K562 (cell line): ENCODE data around the gene APBB2. TPM values are rescaled to one million over a fixed set of nuclear protein-coding genes. Genes with fewer than 3 reads are reported as not detected.
"Not testable (repeated sequence)": the region's sequence is repeated elsewhere in the genome, so short reads cannot be mapped to it uniquely, and the experiment has no call there.

ENCODE experiments used
- ATAC-seq: fragments of 200-7000 bp; cut with Tn5 transposase; 3 replicates; pipeline ENCODE4 v1.9.1; 2020; ENCODE audit warnings: moderate library complexity
- BruUV-seq: library from RNA; stranded (reverse); fragments of 400-500 nt; replicated peaks from 2 replicates; lab custom pipeline; 2021; lab: Mats Ljungman, UMichigan
- CTCF ChIA-PET: fragments of 300-600 bp; formaldehyde crosslinking; extraction: SDS; loops from one replicate; lab custom pipeline; 2021; ENCODE audit warnings: low intra/inter-chr PET ratio; lab: Yijun Ruan, JAX
- POLR2A ChIA-PET: fragments of 300-600, 350-650 bp; sonication (Branson Sonifier 250); formaldehyde crosslinking; extraction: SDS; loops from one replicate; lab custom pipeline; 2021; ENCODE audit warnings: antibody characterized with exemption, inconsistent platforms; lab: Yijun Ruan, JAX
- DNase-seq, 4 experiments: peaks; one replicate each; pipeline versions ENCODE4 v3.0.0 to v3.0.0-alpha.2; 2011 to 2018; ENCODE audit warnings: low spot score in 3 of 4, mixed read lengths in 3 of 4; ENCODE audit errors: extremely low read depth in 1 of 4
- FAIRE-seq: peaks from 2 replicates; lab custom pipeline; 2011; peaks lifted over from hg19 to GRCh38; lab: Jason Lieb, UNC
- H2AFZ ChIP-seq: 2 replicates; pipeline ENCODE4 v1.6.0; 2011; ENCODE audit warnings: low read depth, low read length, control low read depth, inconsistent platforms
- H3K27ac ChIP-seq: fragments of 200-600 bp; 3 replicates; pipeline ENCODE4 v1.8.0; 2011; ENCODE audit warnings: low read depth, mild to moderate bottlenecking, control low read depth, inconsistent platforms, low read length, moderate library complexity, mixed read lengths; ENCODE audit errors: extremely low read depth
- H3K27me3 ChIP-seq, 2 experiments: fragments of 300-600 bp in 1 of 2; 2 replicates in 1 of 2; 3 replicates in 1 of 2; pipeline versions ENCODE4 v1.6.0 to v1.8.0; 2011; ENCODE audit warnings: inconsistent platforms in 2 of 2, low read length in 2 of 2, mild to moderate bottlenecking in 1 of 2, mixed read lengths in 1 of 2, moderate library complexity in 1 of 2; ENCODE audit not compliant: control insufficient read depth in 2 of 2, insufficient read depth in 2 of 2
- H3K36me3 ChIP-seq: fragments of 300-600 bp; 3 replicates; pipeline ENCODE4 v1.8.0; 2011; ENCODE audit warnings: mild to moderate bottlenecking, low read length, inconsistent platforms; ENCODE audit not compliant: control insufficient read depth, insufficient read depth
- H3K4me1 ChIP-seq, 2 experiments: fragments of 200-600 bp in 1 of 2; replicated peaks in 1 of 2; 2 replicates in 1 of 2; 3 replicates in 1 of 2; pipeline versions ENCODE4 v1.5.1 to v1.8.0; 2011; ENCODE audit warnings: inconsistent platforms in 2 of 2, low read length in 2 of 2, mild to moderate bottlenecking in 1 of 2, mixed read lengths in 1 of 2, moderate library complexity in 1 of 2; ENCODE audit not compliant: control insufficient read depth in 2 of 2, insufficient read depth in 2 of 2
- H3K4me2 ChIP-seq: 2 replicates; pipeline ENCODE4 v1.6.1; 2011; ENCODE audit warnings: low read length, control low read depth, inconsistent platforms, mixed read lengths; ENCODE audit not compliant: insufficient read depth
- H3K4me3 ChIP-seq: fragments of 200-600 bp; sonication (generic), shearing (Covaris generic); 2 replicates; pipeline ENCODE4 v1.5.1; 2016; ENCODE audit warnings: control low read depth, inconsistent platforms
- H3K79me2 ChIP-seq: fragments of 200-600 bp; 3 replicates; pipeline ENCODE4 v1.8.0; 2011; ENCODE audit warnings: low read length, inconsistent platforms; ENCODE audit not compliant: control insufficient read depth, insufficient read depth
- H3K9ac ChIP-seq, 2 experiments: 2 replicates each; pipeline versions ENCODE4 v1.6.0 to v1.6.1; 2011; ENCODE audit warnings: low read depth in 2 of 2, low read length in 2 of 2, control low read depth in 1 of 2, inconsistent platforms in 1 of 2, mild to moderate bottlenecking in 1 of 2, mixed read lengths in 1 of 2; ENCODE audit not compliant: insufficient read depth in 1 of 2
- H3K9me1 ChIP-seq: one replicate; pipeline ENCODE4 v1.6.0; 2011; ENCODE audit warnings: inconsistent platforms, mild to moderate bottlenecking, low read length, moderate library complexity; ENCODE audit not compliant: control insufficient read depth, insufficient read depth
- H3K9me3 ChIP-seq: replicated peaks from 2 replicates; pipeline ENCODE4 v1.5.1; 2011; ENCODE audit warnings: low read depth, low read length, inconsistent platforms; ENCODE audit not compliant: control insufficient read depth, insufficient read depth
- H4K20me1 ChIP-seq: replicated peaks from 2 replicates; pipeline ENCODE4 v1.6.1; 2011; ENCODE audit warnings: low read length, inconsistent platforms, mixed read lengths; ENCODE audit not compliant: control insufficient read depth, insufficient read depth
- ATF6 ChIP-seq: sonication (generic); formaldehyde crosslinking; IDR thresholded peaks from 2 replicates; pipeline ENCODE4 v1.4.0; 2020; ENCODE audit warnings: mild to moderate bottlenecking, missing genetic modification reagents
- CTCF ChIP-seq, 3 experiments: IDR thresholded peaks in 2 of 3; conservative IDR thresholded peaks in 1 of 3; 2 replicates each; pipeline ENCODE4 v1.5.1; 2011 to 2012; ENCODE audit warnings: low read length in 3 of 3, mild to moderate bottlenecking in 3 of 3, control low read depth in 2 of 3, improper control_type of control experiment in 1 of 3, inconsistent platforms in 1 of 3, low read depth in 1 of 3, mixed read lengths in 1 of 3, moderate library complexity in 1 of 3; ENCODE audit not compliant: insufficient read depth in 2 of 3
- CXXC5 ChIP-seq: fragments of 250-450 bp; sonication (Bioruptor Pico); IDR thresholded peaks from 2 replicates; pipeline ENCODE4 v1.8.0; 2022; ENCODE audit warnings: inconsistent platforms, mild to moderate bottlenecking, moderate library complexity
- HDAC2 ChIP-seq: fragments of 450-650 bp; IDR thresholded peaks from 2 replicates; pipeline ENCODE4 v1.6.1; 2016; ENCODE audit warnings: mild to moderate bottlenecking
- HDAC6 ChIP-seq: IDR thresholded peaks from 2 replicates; pipeline ENCODE4 v1.6.1; 2012; ENCODE audit warnings: low read depth, mild to moderate bottlenecking, control low read depth, inconsistent platforms, low read length, moderate library complexity
- KLF6 ChIP-seq: fragments of 250-450 bp; sonication (Bioruptor Pico); IDR thresholded peaks from 2 replicates; pipeline ENCODE4 v1.4.0; 2020; ENCODE audit warnings: mild to moderate bottlenecking, moderate library complexity, borderline replicate concordance
- TAL1 ChIP-seq: fragments of 450-650 bp; IDR thresholded peaks from 2 replicates; pipeline ENCODE4 v1.6.1; 2016; ENCODE audit warnings: mild to moderate bottlenecking
- ZBTB12 ChIP-seq: fragments of 250-450 bp; sonication (Bioruptor Pico); IDR thresholded peaks from 2 replicates; pipeline ENCODE4 v1.4.0; 2020
- ZNF449 ChIP-seq: fragments of 250-450 bp; sonication (Bioruptor Pico); IDR thresholded peaks from 2 replicates; pipeline ENCODE4 v1.8.0; 2022; ENCODE audit warnings: moderate library complexity, mild to moderate bottlenecking, inconsistent platforms
- WGBS: fragments of 100-300 bp; shearing (Covaris generic); methylation state at CpG from one replicate; pipeline ENCODE4 v1.1.6; 2016; ENCODE audit warnings: low coverage, mixed read lengths; ENCODE audit not compliant: insufficient coverage; ENCODE audit errors: missing lambda C conversion rate; 5-methylcytosine and 5-hydroxymethylcytosine counted together
- in situ Hi-C: fragments of 300-500 bp; cut with MboI; formaldehyde crosslinking; loops from 4 replicates; pipeline ENCODE4 v1.15.0; 2018; ENCODE audit warnings: inconsistent platforms, mixed read lengths
- intact Hi-C: fragments of 100-400 bp; cut with micrococcal nuclease; formaldehyde crosslinking; loops from 2 replicates; pipeline ENCODE4 v1.14.2; 2022
- polyA plus RNA-seq, 8 experiments: library from polyadenylated mRNA; depleted of rRNA in 4 of 8; stranded (reverse) in 5 of 8; unstranded in 3 of 8; fragments of >200 nt; fragmentation: Nextera tagmentation in 2 of 8; fragmentation: Illumina TruSeq in 1 of 8; extraction: Ambion mirVana in 2 of 8; extraction: Trizol in 1 of 8; gene quantifications; 2 replicates each; pipeline versions ENCODE4 v1.2.1 to v1.2.3, GENCODE V29; 2011 to 2014; ENCODE audit warnings: inconsistent platforms in 1 of 8, missing spikeins in 1 of 8
- total RNA-seq, 7 experiments: library from RNA; depleted of rRNA in 6 of 7; stranded (reverse); fragments of >200 nt in 6 of 7; fragmentation: Illumina TruSeq in 2 of 7; extraction: Trizol in 2 of 7; gene quantifications; 2 replicates each; pipeline versions ENCODE4 v1.2.1 to v1.2.3, GENCODE V29; 2011 to 2021; ENCODE audit warnings: low replicate concordance in 1 of 7

APBB2 gene
- total and polyA plus RNA-seq, 9 of the 15 experiments (the other 6 are each of a cell fraction or from before 2014, with no cell fraction given), result 0.08 to 2.1 (median 1.4) TPM

GRCh38 chr4:40905414-40905813, 308.9 kb downstream of the APBB2 start:
- in situ Hi-C loops (loop anchor here (10.0 kb wide), 1 partner anchor 171 kb away; no protein-coding TSS in a partner anchor), intact Hi-C loops (no loop called here)
- H3K9me3 ChIP-seq, result no peaks in the 10 kb centered on the region
- no peak for DNase-seq
- ChIA-PET POLR2A (no interaction called here), CTCF (no interaction called here)
- no peak overlapping the region for H3K4me2 ChIP-seq
- no peaks in the 10 kb centered on the region for H4K20me1 ChIP-seq
- no peak overlapping the region for H3K9ac ChIP-seq
- no peak overlapping the region for H3K27ac ChIP-seq
- no peak for FAIRE-seq
- TF ChIP-seq KLF6 (CRISPR knock-in tag) (no peak), HDAC2 (no peak), ATF6 (CRISPR knock-in tag) (no peak), CXXC5 (no peak), HDAC6 (no peak), ZNF449 (no peak), TAL1 (no peak), ZBTB12 (CRISPR knock-in tag) (no peak), CTCF (IDR thresholded peaks at IDR 0.05 in 2 of 3, conservative IDR thresholded peaks at IDR 0.05 in 1 of 3; ENCODE audit: insufficient read depth in 2 of 3, low read depth in 1 of 3, low read length in 3 of 3) (no peak)
- H3K27me3 ChIP-seq, result peaks cover 0 to 28% of the 10 kb centered on the region in 2 experiments; a peak in 3 of 5 replicates
- no peak for ATAC-seq
- no peaks in the 10 kb centered on the region for H3K79me2 ChIP-seq
- no peaks in the 10 kb centered on the region for H3K9me1 ChIP-seq
- no peak overlapping the region for H2AFZ ChIP-seq
- H3K36me3 ChIP-seq, result no peaks in the 10 kb centered on the region
- BruUV-seq, result no TSS peak
- 1% methylated on average over 8 of the region's 8 CpGs for WGBS
- no peaks in the 10 kb centered on the region for H3K4me1 ChIP-seq
- H3K4me3 ChIP-seq, result no peak overlapping the region

GRCh38 chr4:40900531-40900930, 313.8 kb downstream of the APBB2 start:
- H3K4me1 ChIP-seq, H3K4me2 ChIP-seq, ATAC-seq, H3K36me3 ChIP-seq, H4K20me1 ChIP-seq, DNase-seq, BruUV-seq, H3K9me1 ChIP-seq, intact Hi-C loops, H3K79me2 ChIP-seq, FAIRE-seq, H2AFZ ChIP-seq, H3K27ac ChIP-seq, H3K9me3 ChIP-seq, POLR2A ChIA-PET, H3K27me3 ChIP-seq, H3K9ac ChIP-seq, H3K4me3 ChIP-seq: not testable (repeated sequence)
- 6% methylated on average over 4 of the region's 4 CpGs for WGBS
- in situ Hi-C loops, result loop anchor here (10.0 kb wide), 1 partner anchor 166 kb away; no protein-coding TSS in a partner anchor
- CTCF ChIA-PET, result interaction anchor here (0.7 kb wide), 1 partner anchor 164 kb away, joined by 8 read pairs; no protein-coding TSS in a partner anchor
